ENCODE results near the gene CDC42BPB. TPM values are rescaled to one million over a fixed set of nuclear protein-coding genes. Genes with fewer than 3 reads are reported as not detected.
"Not testable (repeated sequence)": the region's sequence is repeated elsewhere in the genome, so short reads cannot be mapped to it uniquely, and the experiment has no call there.

CDC42BPB gene
- total RNA-seq, 2 experiments from 2014 or later: 2.0 to 2.3 TPM

DNA sequence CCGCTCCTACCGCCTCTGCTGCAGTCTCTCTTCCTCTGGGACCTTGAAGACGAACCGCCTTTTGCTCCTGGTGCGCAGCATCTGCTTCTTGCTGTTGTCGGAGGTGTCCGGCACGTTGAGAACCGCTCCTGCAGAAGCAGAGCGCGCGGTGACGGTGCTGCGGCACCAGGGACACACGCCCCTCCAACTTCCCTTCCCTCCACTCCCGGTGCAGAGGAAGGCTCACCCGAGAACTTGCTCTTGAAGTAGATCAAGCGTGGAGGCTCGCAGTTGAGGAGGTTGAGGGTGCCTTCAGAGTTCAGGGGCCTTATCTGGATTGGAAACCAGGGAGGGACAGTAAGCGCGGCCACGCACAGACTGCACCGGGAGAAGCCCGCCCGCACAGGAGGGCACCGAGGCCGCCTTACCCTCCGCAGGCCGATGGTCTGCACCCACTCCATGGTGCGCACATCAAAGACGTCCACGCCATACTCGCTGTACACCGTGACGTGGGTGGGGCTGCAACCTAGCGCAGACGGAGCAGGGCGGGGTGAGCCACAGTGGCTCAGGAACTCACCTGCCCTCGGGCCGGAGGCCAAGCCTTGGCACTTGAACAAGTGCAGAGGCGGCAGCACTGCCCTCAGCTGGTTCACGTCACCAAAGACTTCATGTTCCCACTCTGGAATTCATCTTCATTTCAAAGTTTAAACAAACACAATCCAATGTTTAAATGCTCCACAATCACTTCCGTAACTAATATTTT is 117.4 kb downstream of the CDC42BPB start:
- CTCF ChIA-PET: no interaction called here
- POLR2A ChIA-PET: no interaction called here

DNA sequence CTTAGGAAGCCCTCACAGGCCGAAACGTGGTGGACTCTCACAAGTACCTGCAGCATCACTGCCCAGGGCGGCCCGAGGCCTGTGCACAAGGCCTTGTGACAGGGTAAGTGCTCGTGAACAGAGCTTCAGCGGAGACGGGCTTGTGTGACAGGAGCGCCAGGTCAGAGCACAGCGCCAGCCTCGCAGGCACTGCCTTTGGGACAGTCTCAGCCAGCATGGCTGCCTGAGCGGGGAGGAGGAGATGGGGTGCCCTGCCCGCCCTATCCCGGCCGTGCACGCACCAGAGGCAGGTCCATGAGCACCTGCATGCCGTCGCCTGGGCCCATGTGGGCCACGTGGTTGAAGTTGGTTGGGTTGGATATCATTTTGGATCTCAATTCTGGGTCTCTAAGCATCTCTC is 118.0 kb downstream of the CDC42BPB start:
- CTCF ChIA-PET: no interaction called here

DNA sequence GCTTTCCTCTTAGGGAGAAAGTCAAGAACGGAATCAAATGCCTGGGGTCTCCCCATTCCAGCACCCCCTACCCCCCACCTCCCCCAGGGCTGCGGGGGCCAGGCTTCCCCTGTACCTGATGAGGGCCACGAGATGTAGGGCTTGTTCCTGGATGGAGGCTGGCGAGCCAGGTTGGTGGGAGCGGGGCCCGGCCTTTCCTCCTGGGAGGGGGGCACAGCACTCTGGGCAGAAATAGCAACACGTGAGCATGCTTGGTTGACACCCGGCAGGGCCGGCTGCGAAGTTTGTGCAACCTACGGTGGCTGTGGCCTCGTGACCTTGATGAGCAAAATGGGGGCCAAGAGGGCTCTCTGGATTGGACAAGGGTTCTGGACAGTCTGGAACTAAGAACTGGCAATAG is 119.2 kb downstream of the CDC42BPB start:
- POLR2A ChIA-PET: no interaction called here

More for the DNA sequence above, 118.0 kb downstream of the CDC42BPB start:
- POLR2A ChIA-PET: no interaction called here

DNA sequence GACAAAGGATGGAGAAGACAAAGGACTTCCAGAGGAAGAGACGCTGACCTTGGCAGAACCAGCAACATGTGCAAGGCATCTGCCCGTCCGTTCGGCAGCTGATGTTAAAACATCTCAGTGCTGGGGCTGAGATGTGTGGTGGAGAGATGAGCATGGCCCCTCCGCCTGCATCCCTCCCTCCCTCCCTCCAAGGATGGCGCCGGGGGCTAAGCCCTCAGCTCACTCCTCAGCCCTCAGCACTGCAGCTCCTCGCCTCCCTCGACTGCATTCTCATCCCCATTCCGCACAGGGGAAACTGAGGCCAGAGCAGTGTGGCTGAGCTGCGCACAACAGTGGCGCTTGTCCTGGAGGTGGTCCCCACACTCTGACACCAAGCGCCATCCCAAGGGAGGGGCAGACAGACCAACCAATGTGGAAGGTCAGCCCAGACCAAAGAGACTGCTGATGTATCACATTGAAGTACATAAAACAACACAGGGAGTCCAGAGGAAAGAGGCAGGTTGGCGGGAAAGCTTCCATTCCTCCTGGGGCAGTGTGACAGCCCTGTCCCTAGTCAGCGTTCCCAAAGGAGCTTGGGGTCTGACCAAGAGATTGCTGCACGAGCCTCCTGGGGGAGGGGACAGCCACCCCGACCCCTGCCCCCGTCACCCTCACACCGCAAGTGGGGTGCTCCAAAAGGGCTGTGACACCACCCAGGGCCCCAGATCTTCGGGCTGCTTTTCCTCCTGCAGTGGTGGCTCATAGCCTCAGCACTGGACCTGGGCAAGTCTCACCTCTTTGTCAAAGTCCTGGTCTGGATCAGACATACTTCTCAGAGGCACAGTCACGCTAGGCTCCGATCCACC is 119.8 kb downstream of the CDC42BPB start:
- ChIA-PET POLR2A (no interaction called here), CTCF (no interaction called here)

More for the DNA sequence above, 119.2 kb downstream of the CDC42BPB start:
- CTCF ChIA-PET: no interaction called here

DNA sequence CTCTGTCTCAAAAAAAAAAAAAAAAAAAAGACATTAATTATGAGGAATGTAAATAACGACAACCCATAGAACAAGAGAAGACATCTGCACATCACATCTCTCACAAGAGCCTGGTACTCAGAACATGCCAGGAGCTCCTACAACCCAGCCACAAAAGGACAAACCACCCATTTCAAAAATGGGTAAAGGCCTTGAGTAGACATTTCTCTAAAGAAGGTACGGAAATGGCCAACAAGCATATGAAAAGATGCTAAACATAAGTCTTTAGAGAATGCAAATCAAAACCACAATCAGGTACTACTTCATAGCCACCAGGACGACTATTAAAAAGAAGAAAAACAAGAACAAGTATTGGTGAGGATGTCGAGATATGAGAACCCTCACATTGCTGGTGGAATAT is 121.6 kb downstream of the CDC42BPB start:
- ChIA-PET POLR2A (no interaction called here), CTCF (no interaction called here)

DNA sequence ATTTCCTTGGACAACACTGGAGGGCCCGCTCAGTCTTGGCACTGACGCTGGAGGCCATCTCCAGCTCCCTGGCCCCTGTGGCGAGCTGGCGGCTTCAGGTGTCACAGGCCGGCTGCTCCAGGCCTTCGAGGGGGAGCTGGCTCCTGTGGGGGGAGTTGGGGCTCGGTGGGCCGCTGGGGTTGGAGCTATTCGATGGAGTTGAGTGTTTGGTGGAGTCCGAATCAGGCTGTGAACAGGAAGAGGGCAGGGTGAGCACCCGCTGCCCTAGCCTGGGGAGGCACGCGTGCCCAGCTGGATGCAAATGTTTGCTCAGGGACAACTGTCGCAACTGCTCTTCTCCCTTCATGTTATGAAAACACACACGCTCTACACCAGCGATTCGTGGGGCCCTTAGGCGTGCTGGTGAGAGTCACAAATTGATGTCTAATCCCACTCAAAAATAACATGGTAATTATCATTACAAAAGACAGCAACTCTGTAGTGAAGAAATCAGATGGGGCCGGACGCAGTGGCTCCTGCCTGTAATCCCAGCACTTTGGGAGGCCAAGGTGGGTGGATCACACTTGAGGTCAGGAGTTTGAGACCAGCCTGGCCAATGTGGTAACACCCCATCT is 123.6 kb downstream of the CDC42BPB start:
- ChIA-PET POLR2A (no interaction called here), CTCF (no interaction called here)

DNA sequence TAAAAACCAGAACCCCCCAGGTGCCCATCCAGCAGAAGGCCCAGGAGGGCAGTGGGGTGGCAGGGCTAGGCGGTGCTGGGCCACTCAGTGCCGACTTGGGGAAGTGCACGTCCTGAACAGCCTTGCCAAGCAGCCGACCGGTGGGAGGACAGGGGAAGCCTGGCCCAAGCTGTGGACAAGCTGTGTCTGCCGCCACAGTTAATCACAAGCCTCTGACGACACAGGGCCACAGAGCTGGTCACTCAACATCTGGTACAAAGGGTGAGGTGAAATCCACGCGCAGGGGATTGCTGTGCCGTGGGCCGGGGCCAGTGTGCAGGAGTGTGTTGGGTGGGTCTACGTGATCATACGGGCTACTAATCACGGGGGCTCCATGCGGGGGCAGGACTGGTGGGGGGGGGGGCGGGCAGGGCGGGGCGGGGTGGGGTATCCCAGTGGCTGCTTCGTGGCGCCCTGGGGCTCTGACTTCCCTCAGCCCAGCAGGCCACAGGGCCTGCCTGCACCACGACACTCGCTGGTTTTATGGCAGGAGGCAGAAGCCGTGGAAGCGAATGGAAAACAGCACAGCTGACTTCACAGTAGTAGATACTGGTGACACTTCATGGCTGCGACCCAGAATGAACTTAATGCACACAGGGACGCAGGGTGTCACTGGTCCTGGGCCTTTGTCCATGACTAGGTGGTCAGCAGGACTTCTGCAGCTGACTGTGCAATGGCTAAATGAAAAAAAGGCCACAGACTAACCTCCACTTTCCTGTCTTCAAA is 124.7 kb downstream of the CDC42BPB start:
- ChIA-PET POLR2A (no interaction called here), CTCF (no interaction called here)

DNA sequence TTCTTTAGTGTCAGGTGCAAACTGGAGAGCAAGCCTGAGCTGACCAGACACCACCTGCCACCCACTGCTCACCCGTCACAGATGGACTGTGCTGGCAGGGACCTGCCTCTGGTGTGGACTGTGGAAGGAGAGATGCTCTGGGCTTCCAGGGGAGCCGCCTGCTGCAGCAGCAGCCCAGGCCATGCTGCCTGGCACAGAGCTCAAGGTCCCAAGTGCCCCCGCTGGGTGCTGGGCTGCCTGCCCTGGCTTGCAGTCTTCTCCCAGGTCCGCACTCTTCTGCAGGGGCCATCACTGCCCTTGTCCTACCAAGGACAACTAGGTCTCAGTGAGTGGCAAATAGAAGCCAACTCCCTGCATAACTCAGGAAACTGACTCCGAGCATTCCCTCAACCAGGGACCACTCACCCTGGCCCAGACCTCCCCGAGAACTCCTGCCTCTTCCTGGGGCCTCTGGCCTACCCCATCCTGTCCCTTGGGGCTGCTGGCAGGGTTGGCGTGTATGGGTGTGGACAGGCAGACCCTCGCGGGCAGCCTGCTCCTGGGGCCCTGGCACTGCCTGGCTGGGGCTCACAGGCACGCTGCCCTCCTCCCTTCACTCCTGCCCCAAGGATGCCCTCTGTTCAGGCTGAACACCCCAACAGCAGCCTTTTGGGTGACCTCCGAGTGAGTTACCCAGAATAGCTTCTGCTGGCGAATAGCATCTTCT is 125.6 kb downstream of the CDC42BPB start:
- POLR2A ChIA-PET: no interaction called here
- CTCF ChIA-PET: no interaction called here

DNA sequence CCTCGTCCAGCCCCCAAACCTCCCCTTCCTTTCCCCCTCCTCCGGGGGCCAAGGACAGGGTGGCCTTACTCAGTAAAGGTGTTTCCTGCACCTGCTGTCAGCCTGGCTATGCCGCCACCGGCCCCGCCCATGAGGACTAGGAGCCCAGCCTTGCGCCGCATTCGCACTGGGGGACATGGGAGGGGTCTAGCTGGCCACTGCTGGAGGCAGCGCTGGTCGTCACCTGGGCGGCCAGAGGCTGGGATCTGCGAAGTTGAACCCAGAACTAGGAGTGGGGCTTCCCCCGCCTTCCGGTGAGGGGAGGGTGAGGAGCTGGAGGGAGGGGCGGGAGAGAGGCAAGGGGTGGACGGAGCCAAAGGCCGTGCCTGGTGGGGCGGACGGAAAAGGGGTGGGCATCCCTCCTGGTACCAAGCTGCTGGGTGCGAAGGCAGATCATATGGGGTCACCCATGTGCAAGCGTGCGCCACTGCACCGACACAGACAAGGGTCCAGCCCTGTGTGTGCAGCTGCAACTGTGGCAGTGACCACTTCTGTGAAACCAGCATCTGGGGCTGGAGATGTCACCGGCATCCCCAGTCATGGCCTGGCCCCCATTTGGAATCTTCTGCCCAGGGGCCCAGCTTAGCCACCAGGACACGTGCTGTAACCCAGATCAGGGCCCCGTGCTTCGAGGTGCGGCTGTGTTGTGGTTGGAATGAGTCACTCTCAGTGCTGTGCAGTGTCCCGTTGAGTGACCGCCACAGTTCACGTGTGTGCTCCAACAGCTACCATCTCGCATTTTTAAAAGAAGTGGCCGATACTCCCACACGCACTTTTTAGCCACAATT is 126.4 kb downstream of the CDC42BPB start:
- CTCF ChIA-PET: no interaction called here
- POLR2A ChIA-PET: no interaction called here

DNA sequence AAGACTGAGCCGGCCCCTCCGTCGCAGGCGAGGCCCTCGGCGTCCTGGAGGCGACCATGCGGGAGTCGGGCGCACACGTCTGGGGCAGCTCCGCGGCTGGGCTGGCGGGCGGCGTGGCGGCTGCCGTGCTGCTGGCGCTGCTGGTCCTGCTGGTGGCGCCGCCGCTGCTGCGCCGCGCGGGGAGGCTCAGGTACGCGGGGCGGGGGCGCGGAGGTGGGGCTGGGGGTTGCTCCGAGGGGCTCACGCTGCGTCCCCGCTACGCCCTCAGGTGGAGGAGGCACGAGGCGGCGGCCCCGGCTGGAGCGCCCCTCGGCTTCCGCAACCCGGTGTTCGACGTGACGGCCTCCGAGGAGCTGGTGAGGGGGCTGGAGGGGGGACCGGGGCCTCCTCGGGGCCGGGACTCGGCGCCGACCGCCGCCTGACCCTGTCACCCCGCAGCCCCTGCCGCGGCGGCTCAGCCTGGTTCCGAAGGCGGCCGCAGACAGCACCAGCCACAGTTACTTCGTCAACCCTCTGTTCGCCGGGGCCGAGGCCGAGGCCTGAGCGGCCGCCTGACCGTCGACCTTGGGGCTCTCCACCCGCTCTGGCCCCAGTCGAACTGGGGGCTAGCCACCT is 127.1 kb downstream of the CDC42BPB start:
- CTCF ChIA-PET: no interaction called here

DNA sequence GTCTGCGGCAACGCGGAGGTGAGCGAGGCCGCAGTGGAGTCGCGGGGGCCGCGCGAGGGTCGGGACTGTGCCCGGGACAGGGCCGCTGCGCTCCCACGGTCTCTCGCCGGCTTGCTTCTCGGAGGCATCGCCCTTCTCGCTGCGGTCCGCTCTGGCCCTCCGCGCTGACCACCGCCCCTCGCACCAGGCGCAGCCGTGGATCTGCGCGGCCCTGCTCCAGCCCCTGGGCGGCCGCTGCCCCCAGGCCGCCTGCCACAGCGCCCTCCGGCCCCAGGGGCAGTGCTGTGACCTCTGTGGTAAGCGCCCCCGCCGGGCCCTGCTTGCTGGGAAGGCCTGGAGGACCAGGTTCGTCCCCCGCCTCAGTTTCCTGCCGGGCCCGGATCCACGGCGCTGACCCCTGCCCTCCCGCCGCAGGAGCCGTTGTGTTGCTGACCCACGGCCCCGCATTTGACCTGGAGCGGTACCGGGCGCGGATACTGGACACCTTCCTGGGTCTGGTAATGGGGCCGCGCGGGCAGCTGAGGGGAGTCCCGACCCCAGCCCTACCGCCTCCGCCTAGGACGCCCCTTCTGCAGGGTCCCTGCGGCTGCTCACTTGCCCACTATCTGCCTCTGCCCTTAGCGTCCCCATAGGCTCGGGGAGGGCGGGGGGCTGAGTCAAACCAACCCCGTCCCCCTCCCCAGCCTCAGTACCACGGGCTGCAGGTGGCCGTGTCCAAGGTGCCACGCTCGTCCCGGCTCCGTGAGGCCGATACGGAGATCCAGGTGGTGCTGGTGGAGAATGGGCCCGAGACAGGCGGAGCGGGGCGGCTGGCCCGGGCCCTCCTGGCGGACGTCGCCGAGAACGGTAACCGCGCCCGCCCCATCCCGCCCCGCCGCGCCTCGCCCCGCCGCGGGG is 127.9 kb downstream of the CDC42BPB start:
- POLR2A ChIA-PET: no interaction called here

More for the DNA sequence above, 127.1 kb downstream of the CDC42BPB start:
- POLR2A ChIA-PET: no interaction called here

DNA sequence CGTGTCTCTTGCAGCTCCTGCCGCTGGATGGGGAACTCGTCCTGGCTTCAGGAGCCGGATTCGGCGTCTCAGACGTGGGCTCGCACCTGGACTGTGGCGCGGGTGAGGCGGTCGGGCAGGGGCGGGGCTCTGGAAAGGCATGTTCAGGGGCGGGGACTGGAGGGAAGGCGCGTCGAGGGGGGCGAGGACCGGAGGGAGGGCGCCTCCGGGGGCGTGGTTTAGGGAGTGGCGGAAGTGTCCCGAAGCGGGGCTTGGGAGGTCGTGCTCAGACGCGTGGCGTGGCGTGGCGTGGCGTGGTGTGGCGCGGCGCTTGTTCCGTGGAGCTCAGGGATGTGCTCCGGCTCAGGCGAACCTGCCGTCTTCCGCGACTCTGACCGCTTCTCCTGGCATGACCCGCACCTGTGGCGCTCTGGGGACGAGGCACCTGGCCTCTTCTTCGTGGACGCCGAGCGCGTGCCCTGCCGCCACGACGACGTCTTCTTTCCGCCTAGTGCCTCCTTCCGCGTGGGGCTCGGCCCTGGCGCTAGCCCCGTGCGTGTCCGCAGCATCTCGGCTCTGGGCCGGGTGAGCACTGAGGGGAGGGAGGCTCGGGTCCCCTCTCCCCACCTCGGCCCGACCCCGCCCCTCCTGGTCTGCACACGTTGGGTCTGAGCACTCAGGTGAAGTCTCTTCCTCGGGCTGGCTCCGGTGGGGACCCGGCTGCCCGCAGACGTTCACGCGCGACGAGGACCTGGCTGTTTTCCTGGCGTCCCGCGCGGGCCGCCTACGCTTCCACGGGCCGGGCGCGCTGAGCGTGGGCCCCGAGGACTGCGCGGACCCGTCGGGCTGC is 128.7 kb downstream of the CDC42BPB start:
- CTCF ChIA-PET: interaction anchor here (1.1 kb wide), 1 partner anchor 10 kb away, joined by 3 read pairs; no protein-coding TSS in a partner anchor
- POLR2A ChIA-PET: no interaction called here

More for the DNA sequence above, 127.9 kb downstream of the CDC42BPB start:
- CTCF ChIA-PET: no interaction called here

DNA sequence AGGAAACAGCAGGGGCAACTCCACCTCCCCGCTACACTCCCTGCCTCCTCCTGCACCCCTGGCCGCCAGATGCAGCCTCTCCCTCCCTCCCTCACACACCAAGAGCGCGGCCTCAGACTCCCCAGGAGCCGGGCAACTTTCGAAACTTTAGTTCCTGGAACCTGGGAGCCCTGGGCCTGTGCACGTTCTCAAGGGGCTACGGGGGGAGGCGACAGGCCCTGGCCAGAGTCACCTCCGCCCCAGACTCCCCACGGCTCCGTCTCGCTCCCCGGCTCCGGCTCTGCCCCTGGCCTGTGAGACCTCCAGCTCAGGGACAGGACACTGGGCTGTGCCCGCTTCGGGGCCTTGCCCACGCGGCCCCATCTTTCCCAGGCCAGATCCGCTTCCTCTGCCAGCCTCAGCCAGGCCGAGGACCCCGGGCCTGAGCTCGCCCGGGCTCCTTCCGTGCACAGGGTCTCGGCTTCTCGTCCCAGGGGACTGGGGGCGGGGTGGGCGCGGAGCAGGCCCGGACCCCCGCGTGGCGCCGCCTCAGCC is 129.4 kb downstream of the CDC42BPB start:
- CTCF ChIA-PET: interaction anchor here (1.1 kb wide), 1 partner anchor 9 kb away, joined by 3 read pairs; no protein-coding TSS in a partner anchor
- POLR2A ChIA-PET: interaction anchor here (0.6 kb wide), 1 partner anchor 149 kb away, joined by 3 read pairs; no protein-coding TSS in a partner anchor

DNA sequence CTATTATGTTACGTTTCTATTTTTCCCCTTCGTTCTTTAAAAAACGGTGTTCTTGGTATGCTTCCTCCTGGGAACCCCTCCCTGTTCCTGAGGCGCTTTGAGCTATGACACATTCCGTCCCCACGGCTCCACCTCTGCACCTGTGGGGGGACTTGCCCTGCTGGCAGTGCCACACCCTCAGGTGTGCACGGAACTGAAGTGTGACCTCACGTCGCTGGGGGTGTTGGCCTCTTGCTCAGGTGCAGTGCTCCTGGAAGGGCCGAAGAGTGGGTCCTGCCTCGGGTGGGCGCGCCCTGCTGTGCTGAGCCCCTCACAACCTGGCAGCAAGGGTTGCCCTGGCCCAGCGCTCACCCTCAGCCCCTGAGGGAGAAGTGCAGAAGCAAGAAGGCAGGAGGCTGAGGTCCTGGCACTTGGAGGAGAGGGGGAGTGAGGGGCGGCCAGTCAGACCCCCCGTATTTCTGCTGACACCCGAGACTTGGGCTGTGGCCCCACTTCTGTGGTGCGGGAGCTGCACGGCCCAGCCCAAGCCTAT is 129.9 kb downstream of the CDC42BPB start:
- POLR2A ChIA-PET: interaction anchor here (0.6 kb wide), 1 partner anchor 149 kb away, joined by 3 read pairs; no protein-coding TSS in a partner anchor
- CTCF ChIA-PET: interaction anchor here (1.1 kb wide), 1 partner anchor 9 kb away, joined by 3 read pairs; no protein-coding TSS in a partner anchor

DNA sequence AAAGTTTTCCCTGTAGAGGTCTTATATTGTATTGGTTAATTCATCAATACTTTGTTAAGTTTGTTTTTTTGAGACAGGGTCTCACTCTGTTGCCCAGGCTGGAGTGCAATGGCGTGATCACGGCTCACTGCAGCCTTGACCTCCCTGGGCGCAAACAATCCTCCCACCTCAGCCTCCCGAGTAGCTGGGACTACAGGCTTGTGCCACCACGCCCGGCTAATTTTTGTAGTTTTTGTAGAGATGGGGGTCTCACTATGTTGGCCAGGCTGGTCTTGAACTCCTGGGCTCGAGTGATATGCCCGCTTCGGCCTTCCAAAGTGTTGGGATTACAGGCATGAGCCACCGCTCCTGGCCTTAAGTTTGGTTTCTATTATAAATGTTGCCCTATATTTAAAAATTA is 130.5 kb downstream of the CDC42BPB start:
- CTCF ChIA-PET: not testable (repeated sequence)

DNA sequence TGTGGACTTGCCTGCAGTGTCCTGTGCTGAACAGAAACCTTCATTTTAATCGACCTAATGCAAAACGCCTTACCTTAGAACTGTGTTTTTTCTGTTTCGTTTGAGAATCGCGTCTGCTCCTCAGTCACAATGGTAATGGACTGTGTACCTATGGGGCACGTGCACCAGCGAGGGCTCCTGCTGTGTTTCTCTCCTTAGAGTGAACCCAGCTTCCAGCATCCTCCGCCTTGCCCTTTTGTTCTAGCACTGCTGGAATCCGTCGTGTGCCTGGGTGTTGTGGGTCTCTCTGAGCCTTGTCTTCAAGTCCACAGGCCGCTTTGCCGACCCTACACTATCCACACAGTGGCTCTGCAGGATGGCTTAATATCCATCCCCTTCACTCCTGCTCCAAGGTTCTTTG is 131.2 kb downstream of the CDC42BPB start:
- POLR2A ChIA-PET: no interaction called here
- CTCF ChIA-PET: no interaction called here

More for the DNA sequence above, 130.5 kb downstream of the CDC42BPB start:
- POLR2A ChIA-PET: not testable (repeated sequence)

Data from activated CD8-positive, alpha-beta memory T cell treated with anti-CD3 and anti-CD28 coated beads for 36 hours (primary cell).